Urothelium cell line (cell line): ENCODE results near the gene CPNE7.
"Not testable (repeated sequence)": the region's sequence is repeated elsewhere in the genome, so short reads cannot be mapped to it uniquely, and the experiment has no call there.

Experiments
- DNase-seq: peaks from one replicate; pipeline ENCODE4 v3.0.0; 2011; ENCODE audit warnings: low spot score, mixed read lengths
- FAIRE-seq: peaks from 2 replicates; lab custom pipeline; 2011; peaks lifted over from hg19 to GRCh38; lab: Jason Lieb, UNC

The CPNE7 gene

GRCh38 chr16:89565256-89565505 is 10.4 kb upstream of the CPNE7 start:
- FAIRE-seq, result no peak
- no peak for DNase-seq

- FAIRE-seq, result no peak
Observed at GRCh38 chr16:89565506-89566372, 9.8 kb upstream of the CPNE7 start.

GRCh38 chr16:89567656-89568594 is 7.6 kb upstream of the CPNE7 start:
- no peak for DNase-seq
- no peak for FAIRE-seq

More at GRCh38 chr16:89565506-89566372, 9.8 kb upstream of the CPNE7 start:
- peak; percentile 41 for DNase-seq

GRCh38 chr16:89569506-89570341 is 5.8 kb upstream of the CPNE7 start:
- no peak for DNase-seq
- FAIRE-seq, result no peak

- no peak for FAIRE-seq
- DNase-seq, result no peak
Observed at GRCh38 chr16:89570342-89570923, 5.1 kb upstream of the CPNE7 start.

GRCh38 chr16:89570983-89571598 is 4.5 kb upstream of the CPNE7 start:
- DNase-seq, FAIRE-seq: not testable (repeated sequence)

- FAIRE-seq (no peak), DNase-seq (no peak)
Observed at GRCh38 chr16:89571636-89572035, 3.9 kb upstream of the CPNE7 start.

- DNase-seq (no peak), FAIRE-seq (no peak)
Observed at GRCh38 chr16:89572073-89572484, 3.5 kb upstream of the CPNE7 start.

- FAIRE-seq (no peak), DNase-seq (no peak)
Observed at GRCh38 chr16:89572485-89573205, 2.9 kb upstream of the CPNE7 start.

GRCh38 chr16:89573826-89574680 is 1.5 kb upstream of the CPNE7 start:
- DNase-seq (no peak), FAIRE-seq (no peak)

GRCh38 chr16:89574681-89575246 is 794 bp upstream of the CPNE7 start:
- FAIRE-seq, result no peak
- no peak for DNase-seq

- FAIRE-seq, result no peak
- DNase-seq, result no peak
Observed at GRCh38 chr16:89576153-89577054, 846 bp downstream of the CPNE7 start.

- FAIRE-seq, result no peak
- no peak for DNase-seq
Observed at GRCh38 chr16:89577055-89577759, 1.6 kb downstream of the CPNE7 start.

- no peak for DNase-seq
- FAIRE-seq, result no peak
Observed at GRCh38 chr16:89579351-89579750, 3.8 kb downstream of the CPNE7 start.

GRCh38 chr16:89581045-89581695 is 5.6 kb downstream of the CPNE7 start:
- DNase-seq, result peak; percentile 92
- FAIRE-seq, result no peak
